Colon (tissue), 2 donors: ENCODE results near the gene ITGAD.
"Not testable (repeated sequence)": the region's sequence is repeated elsewhere in the genome, so short reads cannot be mapped to it uniquely, and the experiment has no call there.

Experiments used
- FAIRE-seq: peaks from 2 replicates; lab custom pipeline; 2012; peaks lifted over from hg19 to GRCh38; lab: Jason Lieb, UNC
- donor health status: control.
- donor health status: control.

ITGAD gene

DNA sequence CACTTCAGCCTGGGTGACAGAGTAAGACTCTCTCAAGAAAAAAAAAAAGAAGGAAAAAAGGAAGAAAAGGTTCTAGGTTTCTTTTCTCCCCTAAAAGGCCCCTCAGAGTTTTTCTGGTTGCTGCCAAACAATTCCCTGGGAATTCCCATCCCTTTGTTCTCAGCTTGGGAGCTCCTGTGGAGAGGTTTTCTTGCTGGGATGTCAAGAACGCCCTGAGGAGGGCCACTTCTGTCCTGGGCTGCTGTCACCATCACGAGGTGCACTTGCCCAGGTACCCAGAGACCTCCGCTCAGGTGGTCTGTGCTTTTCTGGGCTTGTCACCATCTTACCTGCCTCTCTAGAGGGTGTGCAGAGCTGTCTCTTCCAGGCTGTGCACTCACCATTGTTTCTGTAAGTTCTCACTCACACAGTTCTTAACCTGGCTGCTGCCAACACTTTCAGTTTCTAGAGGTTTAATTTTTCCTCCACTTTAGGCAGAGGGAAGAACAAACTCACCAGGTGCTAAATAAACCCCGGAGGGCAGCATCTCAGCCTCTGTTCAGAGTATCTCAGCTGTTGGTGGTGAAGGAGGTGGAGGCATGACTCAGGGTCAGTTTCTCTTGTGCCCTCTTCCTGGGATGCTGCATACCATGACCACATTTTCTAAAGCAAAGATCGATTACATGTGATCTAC, 37.4 kb downstream of the ITGAD start:
- no peak for FAIRE-seq

DNA sequence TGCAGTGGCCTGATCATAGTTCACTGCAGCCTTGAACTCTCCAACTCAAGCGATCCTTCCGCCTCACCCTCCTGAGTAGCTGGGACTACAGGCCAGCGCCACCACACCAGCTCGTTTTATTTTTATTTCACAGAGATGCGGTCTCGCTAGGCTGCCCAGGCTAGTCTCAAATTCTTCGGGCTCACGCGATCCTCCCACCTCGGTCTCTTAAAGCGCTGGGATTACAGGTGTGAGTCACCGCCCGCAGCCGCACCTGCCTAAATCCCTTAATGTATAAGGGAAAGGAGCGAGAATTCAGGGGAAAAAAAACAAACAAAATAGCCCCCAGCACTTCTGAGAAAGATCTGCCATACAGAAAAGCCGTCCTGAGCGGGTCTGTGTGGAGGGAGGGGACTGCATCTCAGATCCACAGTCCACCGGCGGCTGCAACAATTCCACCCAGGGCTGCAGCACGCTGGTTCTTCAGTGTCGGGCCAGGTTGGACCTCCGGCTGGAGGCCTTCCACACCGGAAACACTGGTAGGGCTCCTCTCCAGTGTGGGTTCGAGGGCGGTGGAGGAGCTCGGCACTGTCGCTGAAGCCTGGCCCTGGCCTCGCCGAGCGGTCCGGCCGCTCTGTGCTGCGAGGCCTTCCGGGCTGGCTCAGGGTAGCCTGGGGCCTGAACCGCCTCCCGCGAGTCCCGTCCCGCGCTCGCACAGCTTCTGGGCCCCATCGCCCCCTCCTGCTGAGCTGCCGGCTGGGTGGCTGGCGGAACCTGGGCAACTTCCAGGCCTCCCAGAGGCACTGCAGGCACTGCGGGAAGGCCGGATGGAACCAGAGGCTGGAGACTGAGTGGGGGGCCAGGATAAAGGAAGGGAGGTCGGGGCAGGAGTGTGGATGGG, 42.4 kb downstream of the ITGAD start:
- no peak for FAIRE-seq

DNA sequence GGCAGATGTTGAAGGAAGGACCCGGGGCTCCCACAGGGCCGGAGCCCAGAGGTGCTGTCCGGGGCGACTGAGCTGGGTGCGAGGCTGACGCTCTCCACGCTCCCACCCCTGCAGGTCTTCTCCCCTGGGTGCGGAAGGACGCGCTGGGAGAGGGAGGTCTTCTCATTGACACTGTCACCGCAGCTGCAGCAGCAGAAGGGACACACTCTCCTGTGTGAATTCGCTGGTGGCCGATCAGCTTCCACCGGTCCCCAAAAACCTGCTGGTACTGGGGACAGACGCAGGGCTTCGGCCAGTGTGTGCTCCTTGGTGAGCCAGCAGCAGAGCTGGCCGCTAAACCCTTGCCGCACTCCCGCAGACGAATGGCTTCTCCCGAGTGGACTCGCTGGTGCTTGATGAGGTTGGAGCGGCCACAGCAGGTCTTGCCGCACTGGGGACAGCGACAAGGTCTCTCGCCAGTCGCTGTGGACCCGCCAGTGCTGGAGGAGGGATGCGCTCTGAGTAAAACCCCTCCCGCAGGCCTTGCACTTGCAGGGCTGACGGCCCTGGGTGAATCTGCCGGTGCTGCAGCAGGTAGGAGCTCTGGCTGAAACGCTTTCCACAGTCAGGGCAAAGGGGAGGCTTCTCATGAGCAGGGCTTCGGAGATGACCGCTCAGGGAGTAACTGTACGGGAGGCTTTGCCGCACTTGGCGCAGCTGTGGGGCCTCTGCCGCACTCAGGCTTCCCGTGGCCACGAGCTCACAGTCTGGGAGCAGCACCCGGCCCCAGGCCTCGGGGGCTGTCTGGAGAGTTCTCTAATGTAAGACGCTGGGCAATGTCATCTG, 43.3 kb downstream of the ITGAD start:
- FAIRE-seq, result no peak

DNA sequence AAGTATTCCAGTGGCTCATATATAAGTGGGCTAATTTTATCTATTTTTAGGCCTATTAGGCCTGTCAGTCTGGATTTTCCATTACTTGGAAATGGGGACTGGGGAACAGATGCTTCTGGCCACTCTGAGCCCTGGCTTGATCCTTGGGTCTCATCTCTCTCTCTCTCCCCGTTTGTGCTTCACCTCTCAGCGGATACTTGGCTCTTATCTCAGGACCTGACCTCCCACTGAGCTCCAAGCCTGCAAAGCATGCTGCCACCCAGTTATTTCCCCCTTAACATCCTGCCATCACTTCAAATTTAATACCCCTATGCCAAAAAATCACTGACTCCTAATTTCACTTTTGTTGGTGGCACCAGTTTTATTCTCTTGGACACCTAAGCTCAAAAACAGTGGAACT, 45.3 kb downstream of the ITGAD start:
- FAIRE-seq, result no peak

DNA sequence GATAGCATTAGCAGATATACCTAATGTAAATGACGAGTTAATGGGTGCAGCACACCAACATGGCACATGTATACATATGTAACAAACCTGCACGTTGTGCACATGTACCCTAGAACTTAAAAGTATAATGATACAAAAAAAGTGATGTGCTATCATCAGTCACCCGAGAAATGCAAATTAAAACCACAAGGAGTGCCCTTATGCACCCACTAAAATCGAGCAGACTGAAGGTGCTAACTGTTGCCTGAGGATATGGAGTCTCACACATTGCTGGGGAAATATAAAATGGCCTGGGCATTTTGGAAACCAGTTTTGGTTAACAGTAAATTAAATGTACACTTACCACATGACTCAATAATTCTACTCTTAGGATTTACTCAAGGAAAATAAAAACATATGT, 45.9 kb downstream of the ITGAD start:
- not testable (repeated sequence) for FAIRE-seq

DNA sequence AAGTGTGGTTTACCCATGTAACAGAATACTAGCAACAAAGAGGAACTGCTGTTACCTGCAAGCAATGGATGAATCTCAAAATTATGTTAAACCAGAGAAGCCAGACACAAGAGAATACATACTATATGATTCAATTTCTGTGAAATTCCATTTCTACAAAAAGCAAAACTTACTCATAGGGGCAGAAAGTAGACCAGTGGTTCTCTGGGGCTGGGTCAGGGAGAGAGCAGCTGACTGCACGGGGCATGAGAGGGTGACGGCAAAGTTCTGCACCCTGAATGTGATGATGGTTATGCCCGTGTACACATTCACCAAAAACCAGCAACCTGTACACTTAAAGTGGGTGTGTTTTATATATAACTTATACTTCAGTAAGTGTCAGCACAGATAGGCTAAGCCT, 46.4 kb downstream of the ITGAD start:
- no peak for FAIRE-seq

DNA sequence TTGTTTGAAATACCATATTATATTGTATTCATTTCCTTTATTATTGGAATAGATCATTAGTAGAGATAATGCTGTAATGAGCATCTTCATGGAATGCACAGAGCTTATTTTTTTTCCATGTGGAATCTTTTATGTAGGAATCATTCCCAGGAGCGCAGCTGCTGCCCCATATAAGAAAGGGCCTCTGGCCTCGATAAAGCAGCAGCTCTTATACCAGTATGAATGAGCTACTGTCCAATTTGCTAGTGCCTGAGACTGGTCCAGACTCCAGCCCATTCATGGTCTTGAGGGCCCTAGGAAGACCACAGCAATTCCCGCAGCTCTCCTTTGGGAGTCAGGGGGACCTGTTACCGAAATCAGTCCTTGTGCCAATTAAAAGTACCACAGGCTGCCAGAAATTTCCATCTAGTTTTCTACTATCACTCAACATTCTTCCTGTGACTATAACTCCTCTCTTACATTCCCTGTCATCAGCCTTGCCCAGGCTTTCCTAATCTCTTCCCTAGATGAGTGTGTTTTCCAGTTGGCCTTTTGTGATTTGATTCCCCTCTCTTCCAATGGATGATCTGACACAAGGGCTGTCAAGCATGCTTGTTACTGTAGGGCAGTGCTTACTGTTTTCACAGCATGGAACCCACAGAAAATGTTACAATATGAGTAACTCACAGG, 47.5 kb downstream of the ITGAD start:
- FAIRE-seq, result no peak

DNA sequence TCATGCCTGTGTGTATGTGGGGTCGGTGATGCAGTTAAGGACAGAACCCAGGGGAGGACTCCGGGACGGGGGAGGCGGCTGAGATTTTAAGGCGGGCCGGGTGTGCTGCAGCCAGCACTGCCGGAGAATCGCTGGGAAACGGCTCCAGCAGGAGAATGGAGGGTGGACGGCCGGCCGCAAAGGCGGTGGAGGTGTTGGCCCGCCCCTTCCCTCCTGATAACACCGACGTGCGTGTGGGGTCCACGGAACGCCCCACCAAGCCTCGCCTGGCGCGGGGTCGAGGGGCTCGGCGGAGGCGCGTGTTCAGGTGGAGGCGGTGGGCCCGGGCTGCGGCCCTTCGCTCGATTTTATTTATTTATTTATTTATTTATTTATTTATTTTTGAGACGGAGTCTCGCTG, 48.8 kb downstream of the ITGAD start:
- FAIRE-seq, result no peak

DNA sequence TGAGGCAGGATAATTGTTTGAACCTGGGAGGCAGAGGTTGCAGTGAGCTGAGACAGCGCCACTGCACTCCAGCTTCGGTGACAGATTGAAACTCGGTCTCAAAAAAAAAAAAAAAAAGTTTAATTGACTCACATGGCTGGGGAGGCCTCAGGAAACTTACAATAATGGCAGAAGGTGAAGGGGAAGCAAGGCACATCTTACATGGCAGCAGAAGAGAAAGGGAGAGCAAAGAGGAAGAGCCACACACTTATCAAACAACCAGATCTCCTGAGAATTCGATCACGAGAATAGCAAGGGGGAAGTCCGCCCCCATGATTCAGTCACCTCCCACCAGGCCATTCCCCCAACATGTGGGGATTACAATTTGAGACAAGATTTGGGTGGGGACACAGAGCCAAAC, 52.8 kb downstream of the ITGAD start:
- not testable (repeated sequence) for FAIRE-seq

DNA sequence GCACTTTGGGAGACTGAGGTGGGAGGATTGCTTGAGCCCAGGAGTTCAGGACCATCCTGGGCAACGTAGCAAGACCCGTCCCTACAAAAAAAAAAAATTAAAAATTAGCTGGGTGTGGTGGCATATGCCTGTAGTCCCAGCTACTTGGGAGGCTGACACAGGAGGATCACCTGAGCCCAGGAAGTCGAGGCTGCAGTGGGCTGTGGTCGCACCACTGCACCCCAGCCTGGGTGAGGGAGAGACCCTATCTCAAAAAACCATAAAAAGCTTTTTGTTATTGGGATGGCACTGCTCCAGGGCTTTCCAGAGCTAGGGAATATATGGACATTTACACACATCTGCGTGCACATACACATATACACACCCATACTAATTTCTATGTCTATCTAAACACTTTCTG, 58.1 kb downstream of the ITGAD start:
- FAIRE-seq, result no peak

DNA sequence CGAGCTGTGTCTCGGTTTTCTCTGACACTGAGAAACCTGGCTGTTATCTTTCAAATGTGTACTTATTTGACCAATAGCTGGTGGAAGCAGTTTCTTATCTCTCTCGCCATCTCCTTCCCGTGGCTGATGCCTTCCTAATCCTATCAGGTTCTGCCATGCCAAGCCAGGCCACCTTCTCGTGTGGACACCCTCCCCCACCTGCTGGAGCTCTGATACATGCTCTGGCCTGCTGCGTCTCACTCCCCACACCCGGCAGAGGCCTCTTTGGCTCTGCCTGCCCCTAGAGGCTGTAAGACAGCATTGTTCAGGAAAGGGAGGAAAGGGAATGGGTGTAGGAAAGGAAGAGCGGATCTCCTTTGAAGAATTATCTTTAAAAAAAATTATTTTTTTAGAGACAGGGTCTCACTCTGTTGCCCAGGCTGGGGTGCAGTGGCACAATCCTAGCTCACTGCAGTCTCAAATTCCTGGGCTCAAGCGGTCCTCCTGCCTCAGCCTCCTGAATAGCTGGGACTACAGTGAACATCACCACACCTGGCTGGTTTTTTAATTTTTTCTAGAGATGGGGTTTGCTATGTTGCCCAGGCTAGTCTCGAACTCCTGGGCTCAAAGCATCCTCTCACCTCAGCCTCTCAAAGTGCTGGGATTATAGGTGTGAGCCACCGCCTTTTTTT, 58.7 kb downstream of the ITGAD start:
- FAIRE-seq, result no peak

DNA sequence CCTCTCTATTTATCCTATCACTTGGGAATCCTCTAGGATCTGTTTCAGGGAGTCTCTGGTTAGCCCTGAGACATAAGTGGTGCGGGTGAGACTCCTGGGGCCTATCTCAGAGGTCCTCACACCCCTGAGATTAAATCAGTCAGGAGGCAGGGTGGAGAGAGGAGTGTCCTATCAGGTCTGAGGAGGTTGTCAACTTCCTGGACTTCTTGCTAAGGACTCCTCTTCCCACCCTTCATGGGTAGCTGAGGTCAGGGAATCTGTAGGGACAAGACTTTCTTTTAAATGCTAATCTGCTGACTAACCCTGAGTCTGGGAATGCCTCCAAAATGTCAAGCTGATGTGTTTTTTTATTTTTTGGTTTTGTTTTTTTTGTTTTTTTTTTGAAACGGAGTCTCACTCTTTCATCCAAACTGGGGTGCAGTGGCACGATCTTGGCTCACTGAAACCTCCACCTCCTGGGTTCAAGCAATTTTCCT, 59.5 kb downstream of the ITGAD start:
- FAIRE-seq, result no peak

DNA sequence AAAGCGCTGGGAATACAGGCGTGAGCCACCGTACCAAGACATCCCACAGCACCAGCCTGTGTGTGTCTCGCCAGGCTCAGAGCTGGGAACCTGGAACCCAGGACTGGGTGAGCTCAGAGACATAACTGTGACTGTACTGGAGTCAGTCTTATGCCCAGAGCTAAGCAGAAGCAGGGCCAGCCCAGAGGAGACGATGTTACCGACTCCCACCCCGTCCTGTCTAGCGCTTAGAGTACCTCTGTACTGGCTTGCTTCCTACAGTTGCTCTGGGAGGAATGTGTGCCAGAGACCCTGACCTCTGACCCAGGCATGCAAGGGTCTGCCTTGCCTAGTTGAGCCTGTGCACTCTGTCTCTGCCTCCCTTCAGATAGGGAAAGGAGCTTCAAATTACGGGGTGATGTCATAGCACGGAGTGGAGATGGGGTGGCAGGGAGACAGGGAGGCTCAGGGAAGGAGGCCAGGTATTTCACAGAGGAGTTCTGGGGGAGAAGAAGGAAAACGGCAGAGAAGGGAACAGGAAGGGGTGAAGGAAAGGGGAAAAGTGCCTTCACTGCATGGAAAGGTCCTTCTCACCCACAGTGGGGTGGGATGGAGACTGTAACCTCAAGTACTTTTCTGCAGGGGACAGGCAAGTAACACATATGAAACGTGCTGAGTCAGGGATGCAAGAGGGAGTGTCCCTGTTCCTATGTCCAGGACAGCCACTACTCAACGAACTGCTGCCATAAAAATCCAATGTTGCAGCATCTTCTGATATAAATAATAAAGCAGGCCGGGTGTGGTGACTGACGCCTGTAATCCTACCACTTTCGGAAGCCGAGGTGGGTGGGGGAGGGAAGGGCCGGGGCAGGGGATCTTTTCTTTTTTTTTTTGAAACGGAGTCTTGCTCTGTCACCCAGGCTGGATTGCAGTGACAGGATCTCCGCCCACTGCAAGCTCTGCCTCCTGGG, 60.4 kb downstream of the ITGAD start:
- no peak for FAIRE-seq

DNA sequence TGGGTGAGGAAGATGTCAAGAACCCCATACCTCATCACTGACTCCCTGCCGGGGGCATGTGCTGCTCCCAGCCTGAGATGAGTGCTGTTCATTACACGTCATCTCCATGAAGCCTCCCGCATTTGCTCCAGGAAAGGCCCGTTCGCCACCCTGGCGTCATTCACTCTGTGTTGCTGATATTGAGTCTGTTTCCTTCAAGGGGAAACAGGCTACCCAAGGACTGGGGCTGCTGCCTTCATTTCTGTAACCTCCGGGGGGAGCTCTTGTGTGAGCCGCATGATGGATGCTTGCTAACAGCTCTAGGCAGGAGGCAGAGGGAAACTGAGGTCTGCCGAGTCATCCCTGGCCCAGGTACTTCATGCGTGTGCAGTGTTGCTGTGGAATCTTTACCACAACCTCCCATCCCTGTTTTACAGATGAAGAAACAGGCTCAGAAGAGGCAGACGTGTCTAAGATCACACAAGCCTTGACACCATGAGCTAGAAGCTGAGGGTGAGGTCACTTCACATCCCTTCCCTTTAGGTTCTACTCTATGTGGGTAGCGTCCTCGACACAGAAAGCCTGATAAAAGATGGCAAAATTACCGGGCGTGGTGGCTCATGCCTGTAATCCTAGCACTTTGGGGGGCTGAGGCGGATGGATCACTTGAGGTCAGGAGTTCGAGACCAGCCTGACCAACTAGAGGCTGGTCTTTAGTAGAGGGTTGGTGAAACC, 62.6 kb downstream of the ITGAD start:
- FAIRE-seq, result no peak

DNA sequence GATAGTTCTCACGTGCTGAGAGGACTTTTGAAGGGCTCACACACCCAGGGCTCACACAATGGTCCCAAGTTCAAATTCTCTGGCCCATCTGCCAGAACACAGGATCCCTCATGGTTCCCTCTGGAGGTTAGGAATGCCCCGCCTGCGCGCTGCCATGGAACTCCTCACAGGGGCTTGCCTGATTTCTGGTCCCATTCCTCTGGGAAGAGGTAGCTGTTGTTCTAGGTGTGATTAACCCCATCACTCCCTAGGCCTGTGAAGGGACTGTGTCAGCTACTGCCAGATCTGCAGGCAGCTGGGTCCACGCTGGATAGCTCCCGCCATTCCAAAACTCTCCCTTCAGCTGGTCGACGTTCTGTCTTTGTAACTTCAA, 63.8 kb downstream of the ITGAD start:
- FAIRE-seq, result no peak

DNA sequence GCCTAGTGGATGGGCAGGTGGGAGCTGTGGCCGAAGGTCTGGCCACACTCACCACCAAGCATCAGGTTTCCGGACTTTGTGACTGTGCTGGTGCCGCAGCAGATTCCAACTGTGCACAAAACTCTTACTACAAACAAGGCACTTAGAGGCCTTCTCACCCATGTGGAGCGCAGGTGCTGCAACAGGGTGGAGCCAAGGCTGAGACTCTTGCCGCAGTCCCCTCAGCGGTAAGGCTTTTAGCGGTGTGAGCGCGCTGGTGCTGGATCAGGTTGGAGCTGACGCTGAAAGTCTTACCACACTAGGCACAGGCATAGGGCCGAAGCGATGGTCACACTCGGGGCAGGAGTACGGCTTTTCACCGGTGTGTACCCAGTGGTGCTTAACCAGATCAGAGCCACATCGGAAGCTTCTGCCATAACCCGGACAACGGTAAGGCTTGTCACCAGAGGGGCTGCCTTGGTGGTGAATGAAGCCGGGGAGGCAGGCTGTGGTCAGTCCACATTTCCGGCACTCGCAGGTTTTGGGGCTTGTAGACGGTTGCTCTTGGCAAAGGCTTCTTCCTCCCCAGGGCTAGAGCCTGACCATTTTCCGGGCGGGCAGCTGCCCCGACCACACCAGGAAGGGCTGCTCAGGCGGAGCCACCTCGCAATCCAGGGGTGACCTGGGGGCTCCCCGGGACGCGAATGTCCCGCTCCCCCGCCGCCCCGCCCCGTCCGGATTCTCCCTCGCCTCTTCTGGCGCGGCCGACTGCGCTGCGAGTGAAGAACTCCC, 65.1 kb downstream of the ITGAD start:
- no peak for FAIRE-seq

DNA sequence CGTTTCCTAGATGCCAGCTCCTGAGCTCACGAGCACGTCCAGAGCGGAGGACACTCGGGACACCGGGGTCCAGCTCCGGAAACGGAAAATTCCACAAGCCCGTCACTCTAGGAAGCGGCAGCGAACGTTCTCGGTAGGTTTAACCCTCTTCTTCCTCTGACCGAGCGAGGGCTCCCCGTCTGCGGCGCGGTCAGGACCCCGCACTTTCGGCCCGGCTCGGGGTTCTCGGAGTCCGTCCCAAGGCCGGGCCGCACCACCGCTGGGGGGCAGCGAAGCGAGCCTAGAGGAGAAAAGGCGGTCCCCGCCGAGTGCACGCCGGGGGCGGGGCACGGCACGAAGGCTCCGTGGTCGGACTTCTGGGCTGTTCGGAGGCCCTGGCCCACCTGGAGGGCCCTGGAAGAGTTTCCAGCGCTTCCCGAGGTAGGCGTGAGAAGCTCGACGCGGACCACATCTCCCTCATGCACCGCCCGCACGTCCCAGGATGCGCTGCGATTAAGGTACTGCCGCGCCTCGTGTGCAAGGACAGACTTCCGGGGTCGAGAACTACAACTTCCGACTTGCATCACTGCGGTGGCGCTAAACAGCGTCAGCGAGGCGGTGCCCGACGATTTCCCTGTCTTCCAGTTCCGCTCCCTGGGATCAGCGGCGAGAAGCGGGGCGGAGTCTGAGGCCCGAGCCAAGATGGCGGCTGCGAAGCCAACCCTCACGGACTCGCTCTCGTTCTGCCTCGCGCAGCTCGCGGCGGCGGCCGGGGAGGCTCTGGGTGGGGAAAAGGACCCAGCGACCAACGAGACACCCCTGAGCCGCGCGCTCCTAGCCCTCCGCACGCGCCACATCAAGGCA, 65.9 kb downstream of the ITGAD start, which contains the start of gene ARMC5:
ARMC5 (plus strand) TSS at position 658 of the 843 bp plus-strand sequence; CDS start at position 682, 24 bp downstream.
- FAIRE-seq, result no peak
